Stimulated activated CD8-positive, alpha-beta memory T cell treated with anti-CD3 and anti-CD28 coated beads, Interleukin-15, amount 100 ng/mL, for 1 hour (primary cell): ENCODE data around the gene WDR64.
A peak's percentile ranks its signal among the peaks of the same experiment; 100 is the strongest.

Source experiments
- DNase-seq: peaks from one replicate; pipeline ENCODE4 v3.0.0-alpha.2; 2020; ENCODE audit warnings: low read depth

The WDR64 gene

DNA sequence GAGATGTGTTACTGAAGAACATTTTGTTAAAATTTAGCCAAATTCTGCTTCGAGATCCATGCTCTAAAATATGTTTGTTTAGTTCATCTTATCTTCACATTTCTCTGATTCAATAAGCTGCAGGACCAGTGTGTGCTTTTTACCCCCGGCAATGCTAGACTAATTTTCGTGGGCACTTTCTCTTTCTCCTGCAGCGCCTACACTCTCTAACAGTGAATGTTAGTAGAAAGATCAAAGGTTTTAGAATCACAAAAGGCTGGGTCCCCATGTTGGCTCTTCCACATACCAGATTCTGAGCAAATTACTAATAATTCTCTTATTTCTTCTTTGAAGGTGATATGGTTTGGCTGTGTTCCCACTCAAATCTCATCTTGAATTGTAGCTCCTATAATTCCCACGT lies 20.4 kb upstream of the WDR64 start:
- no peak for DNase-seq

DNA sequence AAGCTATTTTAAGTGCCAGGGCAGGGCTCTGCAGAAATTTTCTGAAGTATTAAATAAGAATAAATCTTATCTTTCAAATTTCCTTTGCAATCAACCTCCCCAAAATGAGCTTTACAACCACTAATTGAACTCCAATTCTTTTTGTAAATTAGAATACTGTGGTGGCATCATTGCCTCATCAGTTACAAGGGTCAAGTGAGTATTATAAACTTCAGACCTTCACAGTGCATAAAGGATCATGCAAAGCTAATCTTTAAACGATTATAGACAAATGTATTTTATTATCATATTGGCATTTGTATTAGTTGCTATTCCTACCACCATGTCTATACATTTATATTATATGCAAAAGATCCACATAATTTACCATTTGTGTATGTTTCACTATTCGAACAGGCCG lies 19.1 kb upstream of the WDR64 start:
- no peak for DNase-seq

DNA sequence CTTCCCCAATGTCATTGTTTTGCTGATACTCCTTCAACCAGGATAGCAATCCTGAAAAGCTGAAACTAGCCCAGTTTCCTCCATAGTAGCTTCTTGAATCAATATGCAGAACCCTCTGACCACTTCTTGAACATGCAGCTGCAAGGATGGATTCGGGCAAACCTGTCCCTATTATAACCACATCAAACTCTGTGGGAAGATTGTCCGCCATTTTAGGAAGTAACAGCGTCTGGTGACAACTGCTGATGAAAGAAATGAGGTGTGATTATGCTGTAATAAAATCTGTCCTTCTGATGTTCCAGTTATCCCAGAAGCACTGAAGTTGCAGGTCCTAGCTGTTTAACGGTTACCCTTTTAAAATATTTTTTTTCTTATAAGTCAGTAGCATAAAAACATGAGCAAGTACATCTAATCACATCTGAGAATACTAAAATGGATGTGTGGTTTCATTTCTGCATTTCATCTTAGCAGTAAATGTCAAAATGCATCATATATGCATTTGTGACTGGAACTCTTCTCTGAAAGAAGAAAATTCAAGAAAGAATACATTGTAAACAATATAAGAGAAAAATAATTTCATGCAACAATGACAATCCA lies 16.4 kb upstream of the WDR64 start:
- DNase-seq = no peak

DNA sequence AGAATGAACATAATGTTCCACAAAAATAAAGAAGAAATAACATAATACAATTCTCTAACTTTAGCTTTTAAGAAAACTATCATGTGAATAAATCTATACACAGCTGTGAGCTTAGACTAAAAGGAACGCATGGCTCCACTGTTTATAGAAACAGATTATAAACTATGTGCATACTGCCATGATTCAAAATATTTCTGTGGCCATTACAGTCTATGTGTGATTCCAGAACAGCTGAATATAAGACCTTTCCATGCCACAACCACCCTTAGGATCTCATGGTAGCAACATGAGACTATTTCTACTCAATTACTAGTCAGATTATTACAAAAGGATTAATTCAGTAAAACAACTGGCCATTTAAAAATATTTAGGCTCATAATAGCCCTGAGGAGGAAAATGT lies 15.8 kb upstream of the WDR64 start:
- no peak for DNase-seq

DNA sequence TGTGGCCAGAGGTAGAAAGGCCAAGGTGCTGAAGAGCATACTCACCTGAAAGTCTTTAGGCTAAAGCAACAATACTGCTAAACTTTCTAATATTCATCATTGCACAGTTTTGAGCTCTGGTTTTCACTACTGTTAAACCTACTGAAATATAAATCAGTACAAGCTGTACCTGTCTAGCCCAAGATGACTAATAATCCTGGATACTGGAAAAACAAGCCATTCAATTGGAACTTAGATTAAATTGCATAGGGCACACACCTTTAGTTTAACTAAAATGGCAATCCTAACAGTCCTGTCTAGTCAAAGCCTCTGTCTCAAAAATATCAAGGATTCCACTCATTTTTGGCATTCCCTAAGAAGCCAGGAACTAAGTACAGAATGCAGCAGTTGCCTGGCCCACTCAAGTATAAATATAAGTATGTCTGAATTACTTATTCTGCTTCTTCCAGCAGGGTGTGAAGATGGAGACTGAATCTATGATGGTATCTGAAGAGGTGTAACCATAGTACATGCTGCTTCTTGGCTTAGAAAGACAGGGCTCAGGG lies 15.0 kb upstream of the WDR64 start:
- no peak for DNase-seq

DNA sequence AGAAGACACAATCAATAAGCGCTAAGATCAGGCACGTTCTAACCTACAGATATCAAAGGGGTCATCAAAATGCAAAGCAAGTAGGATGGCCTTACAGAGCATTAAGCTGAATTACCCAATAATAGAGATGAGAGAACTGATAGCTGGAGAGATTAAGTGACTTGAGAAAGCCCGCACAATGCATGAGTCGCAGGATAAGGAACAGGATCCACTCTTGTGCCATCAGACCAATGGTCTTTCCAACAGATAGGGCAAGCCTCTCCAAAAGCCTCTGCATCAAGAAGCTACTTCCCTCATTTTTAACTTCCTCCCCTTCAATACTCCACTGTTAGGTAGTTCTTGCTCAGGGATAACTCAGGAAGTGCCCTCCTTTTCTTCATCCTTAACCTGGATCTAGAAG lies 14.5 kb upstream of the WDR64 start:
- no peak for DNase-seq

DNA sequence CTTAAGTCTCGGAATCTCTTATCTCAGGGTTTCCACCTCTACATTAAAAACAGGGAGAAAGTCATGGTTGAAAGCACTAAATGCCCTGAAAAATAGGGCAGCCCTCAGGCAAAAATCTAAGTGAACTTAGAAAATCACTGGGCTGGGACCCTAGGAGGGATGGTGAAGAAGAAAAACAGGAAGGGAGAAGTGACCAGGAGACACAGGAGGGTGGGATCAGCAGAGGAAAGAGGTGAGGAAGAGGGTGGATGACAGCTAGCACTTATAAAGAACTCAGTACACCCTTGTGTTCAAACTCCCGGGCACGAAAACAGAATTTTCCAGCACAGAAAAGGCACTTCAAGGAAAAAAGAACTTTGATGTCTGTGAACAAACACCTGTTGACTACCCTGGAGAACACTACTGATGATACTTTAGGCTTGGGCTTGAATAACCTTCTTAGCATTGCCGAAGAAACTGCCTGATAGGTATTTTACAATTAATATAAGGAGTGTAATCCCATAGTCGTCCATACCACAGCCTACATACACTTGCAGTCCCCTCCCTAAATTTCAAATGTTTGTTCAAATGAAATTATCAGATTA lies 13.9 kb upstream of the WDR64 start:
- DNase-seq = no peak

DNA sequence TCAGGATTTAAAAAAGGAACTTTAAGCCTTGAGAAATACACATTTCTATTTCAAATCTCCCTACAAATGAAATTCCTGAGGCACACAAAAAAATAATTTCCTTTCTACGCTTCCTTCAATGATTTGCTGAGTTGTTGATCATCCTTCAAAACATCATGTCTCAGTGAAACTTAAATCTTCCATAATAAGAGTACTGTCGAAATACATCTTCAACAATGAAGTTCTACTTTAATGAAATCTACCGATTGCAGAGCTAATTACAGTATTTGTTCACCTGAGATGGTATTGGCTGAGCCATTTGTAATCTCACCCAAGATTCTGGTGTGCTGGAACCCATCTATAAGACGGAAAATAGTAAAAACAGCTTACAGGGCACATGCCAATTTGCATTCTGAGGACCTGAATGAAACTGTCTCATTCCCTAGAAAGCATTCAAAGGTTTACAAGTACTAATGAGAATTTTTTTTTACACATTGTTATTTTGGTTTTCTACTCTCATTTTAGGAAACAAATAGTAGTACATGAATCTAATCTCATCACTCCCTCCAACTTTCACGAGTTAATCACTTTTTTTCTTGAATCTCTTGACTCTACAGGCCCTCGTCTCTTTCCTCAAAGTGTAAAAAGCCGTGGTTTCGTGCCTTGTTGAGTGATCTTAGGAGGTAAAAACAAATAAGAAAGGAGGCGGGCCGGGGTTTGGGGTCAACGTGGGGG lies 13.0 kb upstream of the WDR64 start:
- DNase-seq = no peak

DNA sequence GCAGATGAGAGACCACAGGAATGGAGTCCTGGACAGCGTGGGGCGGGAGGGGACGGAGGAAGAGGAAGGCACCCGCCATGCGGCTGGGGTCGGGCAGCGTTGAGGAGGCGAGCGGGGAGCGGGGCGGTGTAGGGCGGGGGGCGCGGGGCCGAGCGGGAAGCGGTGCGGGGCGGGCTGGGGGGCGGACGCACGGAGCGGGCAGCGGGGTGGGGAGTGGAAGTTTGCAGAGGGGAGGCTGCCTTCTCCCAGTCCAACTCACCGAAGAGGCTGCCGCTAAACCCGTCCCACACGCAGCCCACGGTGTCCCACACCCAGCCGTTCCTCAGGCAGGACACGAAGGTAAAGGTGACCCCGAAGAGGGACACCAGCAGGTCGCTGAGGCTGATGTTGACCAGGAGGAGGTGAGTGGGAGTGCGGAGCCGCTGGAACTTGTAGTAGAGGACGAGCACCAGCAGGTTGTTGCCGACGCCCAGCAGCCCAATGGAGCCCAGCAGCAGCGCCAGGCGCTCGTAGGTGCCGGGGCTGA lies 12.4 kb upstream of the WDR64 start:
- peak; percentile 10 for DNase-seq

DNA sequence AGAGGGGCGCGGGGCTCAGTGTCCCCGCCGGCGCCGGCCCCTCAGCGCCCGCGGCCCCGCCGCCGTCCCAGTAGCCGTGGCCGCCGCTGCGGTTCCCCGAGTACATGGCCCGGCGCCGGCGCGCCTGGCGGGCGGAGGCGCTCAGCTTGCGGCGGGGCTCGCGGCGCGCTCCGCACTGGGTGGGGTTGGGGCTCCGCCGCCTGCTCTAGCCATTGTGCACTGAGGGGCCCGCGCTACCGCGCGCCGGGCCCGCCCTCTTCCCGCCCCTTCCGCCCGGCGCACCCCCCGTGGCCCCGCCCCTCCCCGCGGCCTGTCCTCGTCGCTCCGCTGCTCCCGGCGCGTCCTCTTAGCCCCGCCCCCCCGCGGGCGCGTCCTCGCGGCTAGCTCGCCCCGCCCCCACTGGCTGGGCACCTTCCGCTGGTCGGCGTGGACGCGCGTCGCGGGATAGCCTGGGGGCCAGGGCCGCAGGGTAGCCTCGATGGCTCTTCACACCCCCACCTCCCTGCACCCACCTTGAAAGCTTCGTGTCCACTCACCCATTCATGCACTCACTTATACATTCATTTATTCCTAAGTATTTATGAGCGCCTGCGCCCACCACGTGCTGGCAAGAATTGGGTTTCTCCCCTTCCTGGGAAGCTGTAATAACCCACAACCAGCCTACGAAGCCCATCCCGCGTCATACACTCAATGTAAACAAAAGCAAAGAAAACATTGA lies 11.8 kb upstream of the WDR64 start, which contains the start of the genes CHML and OPN3:
TSS of gene CHML (minus strand) at position 221 of the 718 bp plus-strand sequence. CDS start 4,603 bp downstream, outside the sequence.
TSS of gene OPN3 (minus strand) at position 221 of the 718 bp plus-strand sequence. CDS start at position 106, 115 bp downstream.
- DNase-seq = peak; percentile 75

DNA sequence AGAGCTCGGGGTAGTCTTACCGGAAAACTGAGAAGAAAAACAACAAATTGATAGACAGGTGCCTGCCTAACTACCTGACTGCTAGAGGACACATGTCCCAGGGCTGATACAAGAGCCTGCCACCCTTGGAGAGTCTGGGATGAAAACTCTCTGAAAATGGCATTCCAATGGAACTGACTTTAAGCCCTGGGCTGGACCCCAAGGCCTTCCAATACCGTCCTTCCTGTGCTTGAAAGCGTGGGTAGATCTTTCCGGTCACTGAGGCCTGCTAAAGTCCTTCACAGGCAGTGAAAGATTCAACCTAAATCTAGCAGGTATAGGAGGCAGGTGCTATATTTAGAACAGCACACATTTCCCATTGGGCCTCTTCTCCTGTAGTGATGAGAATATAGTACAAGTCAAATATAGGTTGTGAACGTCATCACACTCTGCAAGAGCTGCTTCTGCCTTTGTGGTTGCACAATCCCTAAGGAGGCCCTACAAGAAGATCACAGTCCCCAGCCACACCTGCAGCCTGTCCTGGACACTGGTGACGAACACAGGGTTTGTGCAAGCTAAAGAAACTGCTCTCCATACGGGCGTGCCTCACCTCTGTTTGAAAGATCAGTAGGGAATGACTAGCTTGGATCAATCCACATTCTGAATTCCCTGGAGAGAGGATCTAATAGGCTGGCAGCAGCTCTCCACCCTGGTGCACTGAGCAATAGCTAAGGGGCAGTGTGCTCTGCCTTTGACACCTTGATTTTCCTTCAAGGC lies 11.0 kb upstream of the WDR64 start:
- DNase-seq = no peak

DNA sequence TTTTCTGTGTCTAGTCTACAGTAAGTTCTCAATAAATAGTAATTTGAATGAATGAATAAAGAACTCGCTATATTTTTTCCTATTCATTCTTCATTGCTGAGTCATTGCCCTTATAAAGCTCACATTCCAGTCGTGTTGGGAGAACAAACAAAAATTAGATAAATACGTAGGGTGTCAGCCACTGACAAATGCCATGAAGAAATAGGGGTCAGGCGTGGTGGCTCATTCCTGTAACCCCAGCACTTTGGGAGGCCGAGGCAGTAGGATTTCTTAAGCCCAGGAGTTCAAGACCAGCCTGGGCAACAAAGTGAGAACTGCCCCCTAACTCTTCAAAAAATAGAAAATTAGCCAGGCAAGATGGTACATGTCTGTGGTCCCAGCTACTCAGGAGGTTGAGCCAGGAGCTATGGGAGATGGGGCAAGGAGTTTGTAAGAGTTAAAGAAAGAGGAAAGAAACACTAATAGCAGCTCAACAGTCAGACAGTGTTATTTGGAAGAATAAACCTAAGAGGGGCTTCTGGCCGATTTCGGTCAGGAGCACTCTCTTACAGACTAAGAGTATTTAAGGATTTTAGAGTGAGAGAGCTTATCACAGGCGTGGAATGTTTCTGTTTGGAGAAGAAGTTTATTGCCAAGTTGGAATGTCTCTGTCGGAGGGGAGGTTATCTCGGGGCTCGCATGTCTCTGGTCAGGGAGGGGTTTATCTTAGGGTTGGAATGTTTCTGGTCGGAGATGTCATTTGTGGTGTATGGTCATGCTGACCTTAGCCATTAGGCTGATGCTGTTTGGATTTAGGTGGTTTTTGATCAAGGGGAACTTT lies 10.1 kb upstream of the WDR64 start:
- no peak for DNase-seq

DNA sequence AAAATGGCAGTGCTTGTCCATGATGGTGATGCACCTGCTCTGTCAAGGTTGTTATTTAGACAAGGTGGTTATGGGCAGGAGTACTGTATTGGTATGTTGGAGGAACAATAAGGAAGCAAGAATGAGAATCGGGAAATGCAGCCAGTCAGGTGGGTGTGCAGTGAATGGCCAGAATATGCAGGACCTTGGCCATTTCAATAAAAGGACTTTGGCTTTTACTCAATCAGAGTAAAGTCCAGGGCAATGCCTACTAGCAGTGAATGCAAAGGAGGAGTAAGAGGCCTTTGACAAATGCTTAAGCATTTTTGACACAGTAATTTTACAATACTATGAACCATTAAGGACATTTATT lies 9.5 kb upstream of the WDR64 start:
- no peak for DNase-seq

DNA sequence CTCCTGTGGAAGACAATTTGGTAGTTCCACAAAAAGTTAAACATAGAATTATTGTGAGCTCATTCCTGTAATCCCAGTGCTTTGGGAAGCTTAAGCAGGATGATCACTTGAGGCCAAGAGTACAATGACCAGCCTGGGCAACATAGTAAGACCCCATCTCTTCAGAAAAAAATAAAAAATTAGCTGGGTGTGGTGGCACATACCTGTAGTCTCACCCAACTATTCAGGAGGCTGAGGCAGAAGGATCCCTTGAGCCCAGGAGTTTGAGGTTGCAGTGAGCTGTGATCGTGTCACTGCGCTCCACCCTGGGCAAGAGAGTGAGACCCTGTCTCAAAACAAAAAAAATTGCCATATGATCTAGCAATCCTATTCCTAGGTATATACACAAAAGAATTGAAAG lies 7.8 kb upstream of the WDR64 start:
- no peak for DNase-seq

DNA sequence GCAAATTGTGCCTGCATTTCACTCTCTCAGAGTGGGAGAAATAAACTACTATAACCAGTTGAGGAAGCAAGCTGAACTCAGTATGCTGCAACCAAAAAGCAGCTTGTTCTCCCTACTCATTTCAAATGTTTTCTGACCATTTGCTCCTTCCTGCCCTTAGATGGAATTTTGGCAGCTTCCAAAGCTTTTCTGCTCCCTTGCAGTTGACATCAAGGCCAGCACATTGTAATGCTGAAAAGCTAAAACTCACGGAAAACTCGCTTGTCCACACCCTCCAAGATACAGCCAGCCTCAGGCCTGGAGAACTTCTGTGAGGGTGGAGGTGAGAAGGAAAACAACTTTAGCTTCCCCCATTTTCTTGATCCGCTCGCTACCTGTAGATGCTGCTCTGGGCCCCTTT lies 6.9 kb upstream of the WDR64 start:
- no peak for DNase-seq

DNA sequence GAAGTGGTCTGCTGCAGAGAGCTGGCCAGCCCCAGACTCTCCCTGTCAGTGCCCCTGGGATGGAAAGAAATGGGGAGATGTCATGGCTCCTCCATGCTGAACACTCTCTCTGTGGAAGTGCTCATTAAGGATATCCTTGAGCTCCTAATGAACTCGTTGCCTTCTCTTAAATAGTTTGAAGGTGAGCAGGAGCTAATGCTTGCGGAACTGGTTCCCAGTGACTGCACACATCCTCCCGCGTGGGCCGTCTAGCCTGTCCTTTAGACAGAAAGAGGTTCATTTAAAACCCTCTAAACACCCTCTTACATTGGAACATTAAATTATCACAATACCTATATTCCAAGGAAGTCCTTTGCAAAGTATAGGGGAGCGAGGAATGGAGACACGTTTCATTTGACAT lies 5.9 kb upstream of the WDR64 start:
- no peak for DNase-seq

DNA sequence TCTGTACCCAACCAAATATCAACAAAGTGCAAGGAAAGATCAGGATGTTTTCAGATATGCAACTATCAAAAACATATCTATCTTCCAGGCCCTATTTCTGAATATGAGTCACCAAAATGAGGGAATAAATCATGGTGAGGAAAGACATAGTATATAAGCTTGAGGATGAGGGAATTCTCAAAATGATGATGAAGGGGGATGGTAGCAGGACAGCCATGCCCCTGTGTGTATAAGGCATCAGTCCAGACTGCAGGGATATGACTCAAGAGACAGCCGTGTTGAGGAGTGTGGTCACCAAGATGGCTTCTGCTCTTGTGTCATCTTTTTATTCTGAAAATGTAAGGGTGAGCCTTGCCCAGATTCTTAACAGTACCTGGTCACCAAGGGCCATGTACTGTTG lies 4.4 kb upstream of the WDR64 start:
- DNase-seq = no peak

DNA sequence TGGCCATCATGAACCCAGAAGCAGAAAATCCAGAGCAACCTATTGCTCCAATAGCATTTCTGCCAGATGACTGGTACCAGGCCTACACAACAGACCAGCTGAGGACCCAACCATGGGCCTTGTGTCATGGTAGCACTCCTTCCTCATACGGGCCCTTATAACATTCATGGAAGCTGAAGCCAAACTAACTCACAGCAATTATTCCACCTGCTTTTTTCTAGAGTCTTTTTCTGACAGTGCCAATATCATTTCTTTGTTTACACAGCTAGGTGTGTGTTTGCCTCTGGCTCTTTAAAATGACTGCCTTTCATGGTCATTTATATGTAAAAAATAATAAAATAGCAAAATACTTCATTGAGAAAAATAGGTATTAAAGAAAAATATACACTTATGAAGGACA lies 3.9 kb upstream of the WDR64 start:
- no peak for DNase-seq

DNA sequence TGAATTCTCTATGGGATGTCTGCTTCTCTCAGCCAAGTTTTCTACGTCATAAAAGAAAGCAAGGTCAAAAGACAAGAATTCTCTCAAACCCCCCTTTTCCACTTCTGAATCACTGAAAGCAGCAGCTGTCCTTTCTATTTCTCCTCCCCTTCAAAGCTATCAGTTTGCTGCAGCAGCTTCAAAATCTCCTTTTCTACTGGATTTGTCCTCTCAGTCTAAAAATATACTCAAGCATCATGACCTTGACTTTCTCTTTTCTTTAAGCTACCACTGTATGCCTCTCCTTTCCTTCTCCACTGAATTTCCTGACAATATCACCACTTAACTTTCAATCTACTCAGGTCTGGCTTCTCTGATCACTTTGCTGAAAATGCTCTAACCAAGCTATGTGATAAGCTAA lies 1.9 kb downstream of the WDR64 start:
- no peak for DNase-seq

DNA sequence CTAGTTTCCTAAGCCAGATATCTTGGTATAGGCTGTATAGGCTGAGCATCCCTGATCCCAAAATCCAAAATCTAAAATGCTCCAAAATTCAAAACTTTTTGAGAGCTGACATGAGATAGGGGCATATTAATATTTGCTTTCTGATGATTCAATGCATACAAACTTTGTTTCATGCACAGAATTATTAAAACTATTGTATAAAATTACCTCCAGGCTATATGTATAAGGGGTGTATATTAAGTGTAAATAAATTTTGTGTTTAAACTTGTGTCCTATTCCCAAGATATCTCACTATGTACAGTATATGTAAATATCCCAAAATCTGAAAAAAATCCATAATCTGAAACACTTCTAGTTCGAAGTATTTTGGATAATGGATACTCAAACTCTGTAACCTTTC lies 2.6 kb downstream of the WDR64 start:
- no peak for DNase-seq
